Fibroblast of skin of right quadriceps (primary cell): ENCODE results near the gene NKIRAS1.
"Not testable (repeated sequence)": the region's sequence is repeated elsewhere in the genome, so short reads cannot be mapped to it uniquely, and the experiment has no call there.

Experiments used
- DNase-seq: peaks from one replicate; pipeline ENCODE4 v3.0.0-alpha.2; 2013

NKIRAS1 gene

DNA sequence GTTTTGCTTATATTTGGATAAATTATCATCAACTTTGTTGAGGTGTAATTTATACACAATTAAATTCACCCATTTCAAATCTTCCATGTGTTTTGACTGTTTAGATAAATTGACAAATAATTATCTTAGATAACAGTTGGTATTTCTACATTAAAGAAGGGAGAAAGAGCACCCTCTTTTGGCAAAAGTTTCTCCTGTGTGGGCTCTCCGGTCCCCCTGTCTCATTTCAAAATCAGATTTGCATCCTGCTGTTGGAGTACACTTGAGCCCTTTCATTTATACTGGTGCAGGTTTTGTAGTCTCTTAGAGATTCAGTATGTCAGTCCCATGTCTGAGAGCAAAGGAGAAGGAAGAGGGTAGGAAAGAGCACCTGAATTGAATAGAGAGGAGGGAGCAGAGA is 49.4 kb downstream of the NKIRAS1 start:
- DNase-seq: no peak

DNA sequence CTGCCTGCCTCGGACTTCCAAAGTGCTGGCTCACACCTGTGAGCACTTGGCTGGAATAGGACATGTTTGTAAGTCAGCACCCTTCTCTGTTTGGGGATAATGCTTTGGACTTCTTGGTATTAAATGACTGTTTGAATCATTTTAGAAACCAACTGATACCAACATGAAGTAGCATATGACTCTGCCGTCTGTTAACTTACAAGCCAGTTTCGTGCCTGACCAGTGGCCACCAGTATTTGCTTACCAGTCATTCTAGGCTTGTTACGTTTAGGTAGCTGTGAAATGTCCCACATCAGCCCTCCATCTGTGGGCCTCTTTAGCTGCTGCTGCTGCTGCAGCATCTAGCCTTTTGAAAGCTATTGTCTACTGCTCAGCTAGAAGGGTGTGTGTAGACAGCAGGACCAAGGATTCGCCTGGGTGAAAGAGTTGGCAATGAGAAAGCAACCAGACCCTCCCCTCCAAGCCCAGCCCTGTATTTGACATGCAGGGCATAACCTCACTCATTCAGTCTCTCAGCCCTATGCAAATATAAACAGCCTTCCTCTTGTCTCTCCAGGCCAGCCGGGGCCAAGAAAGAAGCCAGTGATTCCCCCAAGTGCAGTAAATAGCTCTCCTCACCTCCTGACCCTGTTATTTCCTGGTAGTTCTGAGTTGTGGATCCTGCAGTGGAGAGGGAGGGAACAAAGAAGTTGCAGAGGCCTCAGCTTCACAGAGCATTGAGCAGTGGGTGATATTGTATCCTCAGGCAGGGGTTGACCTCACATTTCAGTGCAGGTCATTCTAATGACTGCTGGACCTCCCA is 51.0 kb downstream of the NKIRAS1 start:
- no peak for DNase-seq

DNA sequence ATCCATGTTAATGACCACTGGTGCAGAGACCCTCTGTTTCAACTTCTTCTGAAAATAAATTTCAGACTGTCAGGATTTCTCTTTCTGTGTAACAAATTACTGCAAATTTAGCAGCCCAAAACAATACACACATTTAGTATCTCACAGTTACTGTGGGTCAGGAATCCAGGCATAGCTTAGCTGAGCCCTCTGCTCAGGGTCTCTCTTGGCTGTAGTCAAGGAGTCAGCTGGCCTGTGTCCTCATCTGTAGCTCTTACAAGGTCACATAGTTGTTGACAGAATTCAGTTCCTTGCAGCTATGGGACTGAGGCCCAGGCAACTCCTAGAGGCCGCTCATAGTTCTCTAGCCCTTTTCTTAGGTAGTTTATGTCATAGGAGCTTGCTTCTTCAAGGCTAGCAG is 51.9 kb downstream of the NKIRAS1 start:
- DNase-seq: no peak

DNA sequence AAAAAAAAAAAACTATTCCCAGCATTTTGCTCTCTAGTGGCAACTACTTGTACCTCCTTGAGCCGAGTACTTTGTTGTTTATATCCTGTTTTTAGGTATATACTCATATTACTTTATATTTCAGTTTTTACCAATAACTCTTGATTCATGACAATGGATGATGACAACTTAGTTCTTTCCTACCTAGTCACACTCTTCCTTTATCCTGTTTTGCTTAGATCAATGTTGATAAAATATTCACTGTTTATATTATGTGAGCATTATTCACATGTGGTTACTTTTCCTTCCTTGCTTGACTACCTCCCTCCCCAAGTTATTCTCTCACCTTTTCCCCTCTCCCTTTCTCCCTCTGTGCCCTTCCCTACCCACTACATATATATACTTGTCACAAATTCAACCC is 53.7 kb downstream of the NKIRAS1 start:
- no peak for DNase-seq

DNA sequence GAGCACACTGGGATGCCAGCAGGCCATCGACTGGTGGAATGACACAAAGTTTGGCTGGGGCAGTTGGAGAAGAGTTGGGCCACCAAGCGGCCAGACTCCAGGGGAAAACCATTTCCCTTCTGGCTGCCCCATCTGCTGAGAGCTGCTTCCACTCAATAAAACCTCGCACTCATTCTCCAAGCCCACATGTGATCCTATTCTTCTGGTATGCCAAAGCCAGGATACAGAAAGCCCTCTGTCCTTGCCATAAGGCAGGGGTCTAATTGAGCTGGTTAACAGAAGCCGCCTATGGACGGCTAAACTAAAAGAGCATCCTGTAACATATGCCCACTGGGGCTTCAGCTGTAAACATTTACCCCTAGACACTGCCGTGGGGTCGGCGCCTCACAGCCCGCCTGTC is 55.1 kb downstream of the NKIRAS1 start:
- DNase-seq: no peak

DNA sequence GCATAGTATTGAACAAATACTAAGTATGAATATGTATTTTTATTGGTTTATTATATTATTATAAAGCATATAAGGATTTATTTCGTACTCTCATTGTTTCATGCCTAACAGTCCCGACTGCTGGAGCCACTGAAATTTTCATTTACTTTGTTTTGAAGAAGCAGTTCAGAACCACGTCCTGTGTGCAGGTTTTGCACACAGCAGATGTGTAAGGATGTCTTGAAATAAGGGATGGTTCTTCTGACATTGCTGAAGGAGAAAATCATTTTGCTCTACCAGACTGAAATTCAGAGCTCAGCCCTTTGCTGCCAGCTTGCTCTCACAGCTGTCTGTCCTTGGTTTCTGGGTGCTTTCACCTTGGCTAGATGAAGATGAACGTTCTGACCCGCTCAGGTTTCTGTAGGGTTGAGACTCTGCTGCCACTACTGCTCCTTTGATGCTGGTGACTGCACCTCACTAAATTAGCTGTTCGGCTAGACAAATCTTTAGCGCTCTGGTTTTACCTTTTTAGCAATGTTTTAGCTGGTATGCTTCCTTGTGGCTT is 56.9 kb downstream of the NKIRAS1 start:
- DNase-seq: no peak

DNA sequence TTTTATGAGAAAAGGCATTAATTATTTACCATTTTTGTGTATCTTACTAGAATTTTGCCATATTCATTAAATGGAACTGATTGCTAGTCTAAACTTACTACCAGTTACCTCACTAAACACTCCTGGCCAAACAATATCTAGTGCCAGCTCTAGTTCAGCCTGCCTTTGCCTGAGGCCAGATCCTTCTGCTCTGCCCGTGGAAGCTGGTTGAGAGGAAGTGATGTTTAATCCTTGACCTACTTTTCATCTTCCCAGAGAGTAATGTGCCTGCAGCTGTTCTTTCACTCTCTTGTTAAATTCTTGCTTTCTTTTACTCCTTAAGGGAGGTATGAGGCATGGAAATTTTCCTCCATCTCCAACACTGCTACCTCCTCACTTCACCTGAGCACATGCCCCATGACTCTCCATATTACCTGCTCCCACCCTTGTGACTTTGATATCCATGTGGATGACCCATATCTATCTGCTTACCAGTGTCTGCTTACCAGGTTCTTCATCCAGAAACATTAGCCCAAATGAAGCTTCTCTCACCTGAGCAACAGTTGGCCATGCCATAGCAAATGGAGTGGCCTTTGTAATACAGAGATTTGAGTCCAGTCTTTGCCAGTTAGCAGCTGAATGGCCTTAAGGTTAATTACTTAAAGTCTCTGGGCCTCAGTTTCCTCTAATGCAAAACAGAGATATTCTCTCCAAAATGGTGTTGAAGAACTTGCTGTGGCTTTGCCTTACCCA is 57.6 kb downstream of the NKIRAS1 start:
- no peak for DNase-seq

DNA sequence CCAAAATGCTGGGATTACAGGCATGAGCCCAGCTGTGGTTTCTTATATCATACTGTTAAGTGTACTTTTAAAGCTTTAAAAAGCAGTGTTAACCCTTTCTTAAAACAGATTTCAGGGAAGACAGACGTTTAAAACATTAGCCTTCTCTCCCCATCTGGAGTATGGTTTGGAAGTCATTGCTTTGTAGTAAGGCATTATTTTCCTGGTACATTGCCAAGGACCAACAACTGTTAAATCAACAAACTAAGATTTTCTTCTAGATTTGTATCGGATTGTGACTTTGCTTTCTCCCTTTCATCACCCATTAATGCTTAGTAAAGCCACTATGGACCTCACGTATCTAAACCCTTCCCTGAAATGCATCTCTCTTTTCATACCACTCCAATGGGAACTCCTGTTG is 60.5 kb downstream of the NKIRAS1 start:
- DNase-seq: peak; percentile 38

DNA sequence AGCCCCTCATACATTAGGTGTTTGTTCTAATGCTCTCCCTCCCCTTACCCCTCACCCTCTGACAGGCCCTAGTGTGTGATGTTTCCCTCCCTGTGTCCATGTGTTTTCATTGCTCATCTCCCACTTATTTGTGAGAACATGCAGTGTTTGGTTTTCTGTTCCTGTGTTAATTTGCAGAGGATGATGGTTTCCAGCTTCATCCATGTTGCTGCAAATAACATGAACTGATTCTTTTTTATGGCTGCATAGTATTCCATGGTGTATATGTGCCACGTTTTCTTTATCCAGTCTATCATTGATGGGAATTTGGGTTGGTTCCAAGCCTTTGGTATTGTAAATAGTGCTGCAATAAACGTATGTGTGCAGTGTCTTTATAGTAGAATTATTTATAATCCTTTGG is 67.3 kb downstream of the NKIRAS1 start:
- not testable (repeated sequence) for DNase-seq

DNA sequence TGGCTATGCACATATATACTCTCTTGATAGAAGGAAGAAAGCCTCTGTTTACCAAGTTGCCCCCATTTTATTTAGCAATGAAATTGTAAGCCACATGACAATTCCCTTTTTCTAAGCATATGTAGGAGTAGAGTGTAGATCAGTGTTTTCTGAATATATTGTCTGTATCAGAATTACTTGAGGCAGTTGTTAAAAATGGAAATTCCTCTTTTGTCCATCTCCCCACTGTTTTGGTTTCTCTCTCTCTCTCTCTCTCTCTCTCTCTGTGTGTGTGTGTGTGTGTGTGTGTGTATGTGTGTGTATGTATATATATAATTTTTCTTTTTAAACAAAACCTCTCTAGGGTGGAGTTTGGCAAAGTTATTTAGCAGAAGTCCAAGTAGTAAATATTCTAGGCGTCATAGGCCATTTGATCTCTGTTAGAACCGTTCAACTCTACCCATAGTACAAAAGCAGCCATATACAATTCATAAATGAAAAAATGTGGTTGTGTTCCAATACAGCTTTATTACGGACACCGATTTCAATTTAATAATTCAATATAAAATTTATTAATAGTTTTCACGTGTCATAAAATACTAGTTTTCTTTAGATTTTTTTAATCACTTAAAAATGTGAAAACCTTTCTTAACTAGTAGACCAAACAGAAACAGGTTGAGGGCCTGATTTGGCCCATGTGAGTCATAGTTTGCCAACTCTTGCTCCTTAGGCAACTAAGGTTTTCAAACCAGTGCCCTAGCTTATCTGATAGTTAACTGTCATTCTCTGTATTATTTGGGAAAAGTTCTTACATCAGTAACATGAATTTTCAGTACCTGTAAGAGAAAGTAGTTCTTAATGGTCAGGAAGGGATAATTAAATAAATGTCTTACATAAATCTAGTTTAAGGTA is 71.2 kb downstream of the NKIRAS1 start:
- DNase-seq: no peak

DNA sequence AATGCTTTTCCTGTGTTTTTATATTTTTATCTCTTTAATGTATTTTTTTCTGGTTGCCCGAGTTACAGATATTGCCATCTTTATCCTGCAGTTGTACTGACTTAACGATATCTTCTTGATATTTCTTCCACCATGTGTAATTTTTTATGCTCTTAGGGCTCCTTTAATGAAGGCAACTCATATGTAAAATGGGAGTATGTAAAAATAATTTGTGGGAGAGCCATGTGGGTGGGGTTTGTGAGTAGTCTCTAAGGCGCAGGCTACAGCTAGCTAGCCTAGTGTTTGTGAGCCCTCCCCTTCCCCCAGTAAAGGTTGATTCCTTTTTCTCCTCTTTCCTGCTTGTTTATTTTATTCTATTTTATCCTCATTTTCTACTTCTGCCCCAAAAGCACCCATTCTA is 72.9 kb downstream of the NKIRAS1 start:
- no peak for DNase-seq
